HG03064 (cell line): Measurements from ENCODE around the gene BRK1.
"Not testable (repeated sequence)": the region's sequence is repeated elsewhere in the genome, so short reads cannot be mapped to it uniquely, and the experiment has no call there.

Experiments
- ATAC-seq: cut with Tn5 transposase; IDR thresholded peaks from one replicate; pipeline ENCODE4 v1.9.1; 2021; ENCODE audit warnings: low read depth; ENCODE audit not compliant: unreplicated experiment

Gene BRK1

GRCh38 chr3:10142707-10143560, 27.5 kb downstream of the BRK1 start:
- no peak for ATAC-seq

GRCh38 chr3:10145685-10146084, 30.2 kb downstream of the BRK1 start:
- no peak for ATAC-seq

GRCh38 chr3:10149226-10149625, 33.8 kb downstream of the BRK1 start:
- ATAC-seq: no peak

GRCh38 chr3:10150987-10151386, 35.5 kb downstream of the BRK1 start:
- no peak for ATAC-seq

GRCh38 chr3:10154335-10155122, 39.1 kb downstream of the BRK1 start:
- no peak for ATAC-seq

GRCh38 chr3:10155123-10155472, 39.6 kb downstream of the BRK1 start:
- ATAC-seq: no peak

- ATAC-seq: no peak
Observed at GRCh38 chr3:10155658-10156057, 40.2 kb downstream of the BRK1 start.

- no peak for ATAC-seq
Observed at GRCh38 chr3:10157031-10157430, 41.6 kb downstream of the BRK1 start.

GRCh38 chr3:10158555-10158954, 43.1 kb downstream of the BRK1 start:
- not testable (repeated sequence) for ATAC-seq

GRCh38 chr3:10160346-10160745, 44.9 kb downstream of the BRK1 start:
- ATAC-seq: no peak

GRCh38 chr3:10160925-10161324, 45.5 kb downstream of the BRK1 start:
- ATAC-seq: no peak

- no peak for ATAC-seq
Observed at GRCh38 chr3:10162185-10162584, 46.7 kb downstream of the BRK1 start.

- not testable (repeated sequence) for ATAC-seq
Observed at GRCh38 chr3:10164201-10164545, 48.7 kb downstream of the BRK1 start.

- peak; percentile 88 for ATAC-seq
Observed at GRCh38 chr3:10164546-10165393, 49.3 kb downstream of the BRK1 start, which contains the start of gene IRAK2. Gene IRAK2, plus strand, starts transcription at chr3:10164919. Its CDS starts 36 bp downstream, at chr3:10164955.

GRCh38 chr3:10166213-10166604, 50.7 kb downstream of the BRK1 start:
- ATAC-seq: no peak

- ATAC-seq: no peak
Observed at GRCh38 chr3:10169000-10169496, 53.6 kb downstream of the BRK1 start.

GRCh38 chr3:10170915-10171478, 55.5 kb downstream of the BRK1 start:
- ATAC-seq: no peak

- ATAC-seq: no peak
Observed at GRCh38 chr3:10173095-10173925, 57.8 kb downstream of the BRK1 start.

- ATAC-seq: no peak
Observed at GRCh38 chr3:10173926-10174435, 58.5 kb downstream of the BRK1 start.
